Measurements from ENCODE around the gene ZNF766. TPM values are rescaled to one million over a fixed set of nuclear protein-coding genes. Genes with fewer than 3 reads are reported as not detected.
A peak's percentile ranks its signal among the peaks of the same experiment; 100 is the strongest.

Gene ZNF766
- total and polyA plus RNA-seq, 2 of the 8 experiments (the other 6 are each of a cell fraction or from before 2014, with no cell fraction given), result 8.3 to 31.9 TPM

GRCh38 chr19:52248241-52248640 is 21.1 kb upstream of the ZNF766 start:
- FAIRE-seq, result no peak
- Histone ChIP-seq H3K23me2 (ENCODE audit: low read depth, low read length) (no peaks in the 10 kb centered on the region), H3K14ac (ENCODE audit: insufficient read length) (no peak overlapping the region), H2BK5ac (ENCODE audit: low read depth, low read length) (no peak overlapping the region), H3K18ac (ENCODE audit: extremely low read depth, low read length) (no peak overlapping the region), H2AFZ (ENCODE audit: low read length) (no peak overlapping the region), H4K20me1 (replicated peaks in 1 of 2; ENCODE audit: control insufficient read depth in 1 of 2, insufficient read depth in 2 of 2, low read length in 2 of 2) (no peaks in the 10 kb centered on the region), H3K9ac (replicated peaks in 1 of 4; ENCODE audit: extremely low read depth in 1 of 4, low read depth in 3 of 4, low read length in 3 of 4) (no peak overlapping the region; a peak in 1 of 7 replicates), H3K4me2 (ENCODE audit: insufficient read depth in 1 of 2, low read depth in 2 of 2, low read length in 2 of 2) (no peak overlapping the region), H3K79me2 (ENCODE audit: control insufficient read depth in 1 of 2, insufficient read depth in 2 of 2, low read length in 2 of 2) (no peaks in the 10 kb centered on the region), H3K23ac (ENCODE audit: insufficient read length) (no peak overlapping the region), H2BK120ac (replicated peaks; ENCODE audit: low read depth, low read length) (no peak overlapping the region), H3K27ac (ENCODE audit: low read depth, low read length) (no peak overlapping the region), H3K27me3 (replicated peaks in 1 of 4; ENCODE audit: control insufficient read depth in 3 of 4, extremely low read depth in 1 of 4, insufficient read depth in 3 of 4, low read length in 3 of 4) (no peaks in the 10 kb centered on the region), H3K36me3 (ENCODE audit: control insufficient read depth in 2 of 4, insufficient read depth in 4 of 4, low read length in 3 of 4) (no peaks in the 10 kb centered on the region), H2BK15ac (ENCODE audit: low read length) (no peak overlapping the region), H4K91ac (replicated peaks; ENCODE audit: insufficient read length, low read length) (no peak overlapping the region), H4K8ac (ENCODE audit: extremely low read depth, insufficient read depth, low read length) (no peak overlapping the region; the same call in 1 of the 2 replicates), H2BK12ac (ENCODE audit: low read depth, low read length) (no peak overlapping the region), H3K79me1 (ENCODE audit: low read depth, low read length) (no peaks in the 10 kb centered on the region), H4K5ac (ENCODE audit: insufficient read length, low read depth, low read length) (no peak overlapping the region), H2AK5ac (ENCODE audit: low read depth, low read length) (no peak overlapping the region), H3K56ac (replicated peaks; ENCODE audit: insufficient read length, low read depth, low read length) (no peak overlapping the region), H3K4me3 (ENCODE audit: extremely low read depth in 1 of 4, insufficient read depth in 2 of 4, low read depth in 3 of 4, low read length in 4 of 4) (no peak overlapping the region), H3K4me1 (replicated peaks in 1 of 4; ENCODE audit: control insufficient read depth in 3 of 4, insufficient read depth in 4 of 4, low read length in 3 of 4) (no peaks in the 10 kb centered on the region), H2BK20ac (ENCODE audit: low read length) (no peak overlapping the region), H3K9me3 (ENCODE audit: insufficient read depth in 2 of 2, low read depth in 1 of 2, low read length in 1 of 2) (no peaks in the 10 kb centered on the region), H3K4ac (replicated peaks; ENCODE audit: insufficient read length, low read depth, low read length) (no peak overlapping the region)
- ChIA-PET CTCF (ENCODE audit: partially characterized antibody) (interaction anchor here (0.6 to 1.9 kb wide), 17 partner anchors 8 to 495 kb away, joined by 3 to 10 read pairs (median 3); no protein-coding TSS in a partner anchor), POLR2A (ENCODE audit: partially characterized antibody) (interaction anchor here (0.7 kb wide), 1 partner anchor 24 kb away, joined by 3 read pairs; no protein-coding TSS in a partner anchor)
- 38% methylated on average over 6 of the region's 6 CpGs; no CpG with 5 or more reads in 1 of the 2 experiments for WGBS, 2 experiments (ENCODE audit: extremely low coverage in 1 of 2, insufficient coverage in 1 of 2, insufficient read length in 1 of 2, insufficient replicate concordance in 2 of 2, low coverage in 1 of 2, low lambda C conversion rate in 2 of 2, missing lambda C conversion rate in 1 of 2)
- no peak for TF ChIP-seq SAP30 (IDR thresholded peaks at IDR 0.05; ENCODE audit: insufficient read depth, insufficient replicate concordance, low read length)
- no peak for TF ChIP-seq SP4 (IDR thresholded peaks at IDR 0.05; ENCODE audit: low read length)
- TF ChIP-seq RAD21 (IDR thresholded peaks at IDR 0.05 in 1 of 2, conservative IDR thresholded peaks at IDR 0.05 in 1 of 2; ENCODE audit: low read depth in 2 of 2, low read length in 2 of 2), result peak; percentile 77 to 84
- peak; percentile 7 to 63 (median 59) for TF ChIP-seq CTCF (IDR thresholded peaks at IDR 0.05; ENCODE audit: control extremely low read depth in 1 of 3, insufficient read depth in 1 of 3, low read depth in 1 of 3, low read length in 3 of 3)
- TF ChIP-seq CBX5 (IDR thresholded peaks at IDR 0.05; ENCODE audit: low read depth, low read length), result no peak
- TF ChIP-seq TBP (IDR thresholded peaks at IDR 0.05; ENCODE audit: low read depth, low read length), result 0 out of 2 replicates have a peak, but pooled peaks have one; percentile 16
- DNase-seq (ENCODE audit: low read depth in 1 of 2, low spot score in 2 of 2), result peak in 1 of 2 experiments; percentile 56

Data from H1 (cell line).